IPS DF 6.9 (cell line): Measurements from ENCODE around the gene KLHL10.
"Not testable (repeated sequence)": the region's sequence is repeated elsewhere in the genome, so short reads cannot be mapped to it uniquely, and the experiment has no call there.

Source experiments
- DNase-seq: peaks from one replicate; pipeline ENCODE4 v3.0.0-alpha.2; 2013; ENCODE audit warnings: low read depth, low spot score
- H3K27ac ChIP-seq: one replicate; pipeline ENCODE4 v1.5.1; 2013; ENCODE audit warnings: low read length, control low read depth
- H3K27me3 ChIP-seq: 2 replicates; pipeline ENCODE4 v1.6.1; 2013; ENCODE audit warnings: mild to moderate bottlenecking, low read length; ENCODE audit not compliant: control insufficient read depth, insufficient read depth
- H3K36me3 ChIP-seq: 2 replicates; pipeline ENCODE4 v1.6.1; 2013; ENCODE audit warnings: low read length; ENCODE audit not compliant: control insufficient read depth, insufficient read depth
- H3K4me1 ChIP-seq: 2 replicates; pipeline ENCODE4 v1.6.1; 2013; ENCODE audit warnings: low read length; ENCODE audit not compliant: control insufficient read depth, insufficient read depth
- H3K4me3 ChIP-seq: 2 replicates; pipeline ENCODE4 v1.5.1; 2013; ENCODE audit warnings: mild to moderate bottlenecking, low read length
- H3K9me3 ChIP-seq: 2 replicates; pipeline ENCODE4 v1.6.1; 2013; ENCODE audit warnings: low read length, inconsistent platforms; ENCODE audit not compliant: control insufficient read depth, insufficient read depth
- WGBS: extraction: QIAGEN DNeasy Blood & Tissue Kit; methylation state at CpG from one replicate; pipeline ENCODE4 v1.1.7; 2013; ENCODE audit warnings: mixed read lengths, missing lambda C conversion rate; ENCODE audit not compliant: insufficient read length, insufficient coverage; 5-methylcytosine and 5-hydroxymethylcytosine counted together

The KLHL10 gene

GRCh38 chr17:41835214-41835799 lies 2.3 kb upstream of the KLHL10 start:
- no peak for DNase-seq
- Histone ChIP-seq H3K27ac (no peak overlapping the region), H3K4me1 (no peaks in the 10 kb centered on the region), H3K36me3 (peaks cover 3% of the 10 kb centered on the region; the same call in 1 of the 2 replicates), H3K9me3 (no peaks in the 10 kb centered on the region), H3K27me3 (no peaks in the 10 kb centered on the region), H3K4me3 (peak overlapping the region; percentile 48; the same call in 1 of the 2 replicates)
- no CpG with 5 or more reads among the region's 13 CpGs for WGBS

GRCh38 chr17:41835800-41836549 lies 1.6 kb upstream of the KLHL10 start, which contains the start of gene NT5C3B:
TSS of gene NT5C3B (minus strand) at chr17:41836232. CDS start at chr17:41836193, 39 bp downstream.
- H3K4me3 ChIP-seq: peak within 1 kb of the TSS; percentile 48
- no peaks in the 10 kb centered on the region for H3K27me3 ChIP-seq
- no peaks in the 10 kb centered on the region; the same call in 1 of the 2 replicates for H3K36me3 ChIP-seq
- no peaks in the 10 kb centered on the region for H3K4me1 ChIP-seq
- no peak for DNase-seq
- H3K27ac ChIP-seq: no peak within 1 kb of the TSS
- no CpG with 5 or more reads among the region's 72 CpGs for WGBS
- H3K9me3 ChIP-seq: no peaks in the 10 kb centered on the region

- Histone ChIP-seq H3K27me3 (no peaks in the 10 kb centered on the region), H3K4me3 (no peak overlapping the region; the same call in 1 of the 2 replicates), H3K36me3 (no peaks in the 10 kb centered on the region), H3K27ac (no peak overlapping the region), H3K9me3 (no peaks in the 10 kb centered on the region), H3K4me1 (no peaks in the 10 kb centered on the region)
- no peak for DNase-seq
- WGBS: no CpG with 5 or more reads among the region's 21 CpGs
These were observed 952 bp upstream of the KLHL10 start for GRCh38 chr17:41836550-41837196.

GRCh38 chr17:41839448-41839847 lies 1.8 kb downstream of the KLHL10 start:
- not testable (repeated sequence) for H3K27ac ChIP-seq, H3K36me3 ChIP-seq, DNase-seq, H3K27me3 ChIP-seq, H3K4me3 ChIP-seq, H3K4me1 ChIP-seq, H3K9me3 ChIP-seq
- WGBS: no CpG with 5 or more reads among the region's 2 CpGs

GRCh38 chr17:41840781-41841180 lies 3.2 kb downstream of the KLHL10 start:
- WGBS: no CpG with 5 or more reads among the region's 6 CpGs
- not testable (repeated sequence) for DNase-seq, H3K4me1 ChIP-seq, H3K27ac ChIP-seq, H3K36me3 ChIP-seq, H3K27me3 ChIP-seq, H3K4me3 ChIP-seq, H3K9me3 ChIP-seq

- Histone ChIP-seq H3K4me3 (no peak overlapping the region), H3K27ac (no peak overlapping the region), H3K4me1 (no peaks in the 10 kb centered on the region), H3K36me3 (no peaks in the 10 kb centered on the region), H3K27me3 (no peaks in the 10 kb centered on the region), H3K9me3 (no peaks in the 10 kb centered on the region)
- no CpG with 5 or more reads among the region's 6 CpGs for WGBS
- no peak for DNase-seq
These were observed 7.3 kb downstream of the KLHL10 start for GRCh38 chr17:41844971-41845370.

- Histone ChIP-seq H3K4me3 (no peak overlapping the region), H3K9me3 (no peaks in the 10 kb centered on the region), H3K4me1 (no peaks in the 10 kb centered on the region), H3K27ac (no peak overlapping the region), H3K36me3 (no peaks in the 10 kb centered on the region), H3K27me3 (no peaks in the 10 kb centered on the region)
- no peak for DNase-seq
- WGBS: no CpG with 5 or more reads among the region's 4 CpGs
These were observed 11.2 kb downstream of the KLHL10 start for GRCh38 chr17:41848788-41849187.

- no CpG with 5 or more reads among the region's 4 CpGs for WGBS
- no peak overlapping the region for H3K27ac ChIP-seq
These were observed 11.8 kb downstream of the KLHL10 start for GRCh38 chr17:41849251-41849990.

GRCh38 chr17:41851382-41851781 lies 13.8 kb downstream of the KLHL10 start:
- no CpG with 5 or more reads among the region's 14 CpGs for WGBS
- not testable (repeated sequence) for H3K27me3 ChIP-seq, H3K27ac ChIP-seq, H3K9me3 ChIP-seq, H3K36me3 ChIP-seq, H3K4me3 ChIP-seq, H3K4me1 ChIP-seq, DNase-seq

More at GRCh38 chr17:41849251-41849990, 11.8 kb downstream of the KLHL10 start:
- no peak for DNase-seq
- no peaks in the 10 kb centered on the region for H3K27me3 ChIP-seq
- H3K4me3 ChIP-seq: no peak overlapping the region
- no peaks in the 10 kb centered on the region for H3K4me1 ChIP-seq
- H3K9me3 ChIP-seq: no peaks in the 10 kb centered on the region
- H3K36me3 ChIP-seq: no peaks in the 10 kb centered on the region

GRCh38 chr17:41860254-41860931 lies 22.8 kb downstream of the KLHL10 start:
- Histone ChIP-seq H3K27ac (no peak overlapping the region), H3K36me3 (no peaks in the 10 kb centered on the region), H3K9me3 (no peaks in the 10 kb centered on the region), H3K4me1 (peaks cover 3% of the 10 kb centered on the region; the same call in 1 of the 2 replicates), H3K27me3 (no peaks in the 10 kb centered on the region), H3K4me3 (no peak overlapping the region)
- no CpG with 5 or more reads among the region's 3 CpGs for WGBS
- DNase-seq: no peak
